Activated T-helper 17 cell treated with anti-CD3 and anti-CD28 coated beads, Interleukin-2, amount 50 U/mL, for 72 hours (primary cell): ENCODE data around the gene FRMD3. TPM values are rescaled to one million over a fixed set of nuclear protein-coding genes. Genes with fewer than 3 reads are reported as not detected.

Experiments used
- ATAC-seq: fragments of 150-1000 bp; cut with Tn5 transposase; replicated peaks from 2 replicates; pipeline ENCODE4 v1.10.0; 2021; ENCODE audit warnings: mild to moderate bottlenecking, moderate library complexity
- H3K27ac Mint-ChIP-seq: one replicate; pipeline ENCODE4 v1.8.0; 2022; ENCODE audit warnings: mixed read lengths
- H3K27me3 Mint-ChIP-seq: one replicate; pipeline ENCODE4 v1.8.0; 2022; ENCODE audit warnings: mixed read lengths
- H3K36me3 Mint-ChIP-seq: one replicate; pipeline ENCODE4 v1.8.0; 2022; ENCODE audit warnings: low read depth, mild to moderate bottlenecking, mixed read lengths
- H3K4me1 Mint-ChIP-seq: one replicate; pipeline ENCODE4 v1.8.0; 2022; ENCODE audit warnings: mixed read lengths
- H3K4me3 Mint-ChIP-seq: one replicate; pipeline ENCODE4 v1.8.0; 2022; ENCODE audit warnings: mild to moderate bottlenecking, mixed read lengths
- H3K9me3 Mint-ChIP-seq: one replicate; pipeline ENCODE4 v1.8.0; 2022; ENCODE audit warnings: mixed read lengths
- total RNA-seq, 2 donors: library from RNA; stranded (reverse); gene quantifications; one replicate each; pipeline ENCODE4 v1.2.3, GENCODE V29; 2022

The FRMD3 gene
- total RNA-seq, 2 donors from 2014 or later: 0.17 to 0.82 TPM

- H3K36me3 Mint-ChIP-seq: no peaks in the 10 kb centered on the region
- no peak overlapping the region for H3K4me3 Mint-ChIP-seq
- H3K27me3 Mint-ChIP-seq: no peaks in the 10 kb centered on the region
- H3K9me3 Mint-ChIP-seq: peaks cover 4% of the 10 kb centered on the region
- H3K4me1 Mint-ChIP-seq: no peaks in the 10 kb centered on the region
- ATAC-seq: no peak
- H3K27ac Mint-ChIP-seq: no peak overlapping the region
Observed at GRCh38 chr9:83281306-83282255, 256.6 kb downstream of the FRMD3 start.

- Mint-ChIP-seq H3K36me3 (no peaks in the 10 kb centered on the region), H3K4me3 (no peak overlapping the region), H3K4me1 (no peaks in the 10 kb centered on the region), H3K27me3 (no peaks in the 10 kb centered on the region), H3K27ac (no peak overlapping the region), H3K9me3 (peaks cover 4% of the 10 kb centered on the region)
- no peak for ATAC-seq
Observed at GRCh38 chr9:83280790-83281189, 257.4 kb downstream of the FRMD3 start.

- Mint-ChIP-seq H3K27me3 (no peaks in the 10 kb centered on the region), H3K4me3 (no peak overlapping the region), H3K27ac (no peak overlapping the region), H3K4me1 (no peaks in the 10 kb centered on the region), H3K36me3 (no peaks in the 10 kb centered on the region), H3K9me3 (peaks cover 4% of the 10 kb centered on the region)
- ATAC-seq: peak; percentile 67
Observed at GRCh38 chr9:83280268-83280667, 257.9 kb downstream of the FRMD3 start.

- Mint-ChIP-seq H3K27me3 (no peaks in the 10 kb centered on the region), H3K4me1 (no peaks in the 10 kb centered on the region), H3K4me3 (no peak overlapping the region), H3K36me3 (no peaks in the 10 kb centered on the region), H3K27ac (no peak overlapping the region), H3K9me3 (no peaks in the 10 kb centered on the region)
- ATAC-seq: no peak
Observed at GRCh38 chr9:83274787-83275186, 263.4 kb downstream of the FRMD3 start.

- H3K27ac Mint-ChIP-seq: no peak overlapping the region
- H3K9me3 Mint-ChIP-seq: no peaks in the 10 kb centered on the region
- H3K36me3 Mint-ChIP-seq: no peaks in the 10 kb centered on the region
- ATAC-seq: no peak
- H3K27me3 Mint-ChIP-seq: no peaks in the 10 kb centered on the region
- H3K4me1 Mint-ChIP-seq: no peaks in the 10 kb centered on the region
- no peak overlapping the region for H3K4me3 Mint-ChIP-seq
Observed at GRCh38 chr9:83271665-83272071, 266.5 kb downstream of the FRMD3 start.

GRCh38 chr9:83270116-83270515 is 268.1 kb downstream of the FRMD3 start:
- no peaks in the 10 kb centered on the region for H3K36me3 Mint-ChIP-seq

GRCh38 chr9:83267741-83268140 is 270.5 kb downstream of the FRMD3 start:
- Mint-ChIP-seq H3K9me3 (no peaks in the 10 kb centered on the region), H3K27ac (no peak overlapping the region), H3K36me3 (no peaks in the 10 kb centered on the region), H3K4me3 (no peak overlapping the region), H3K27me3 (no peaks in the 10 kb centered on the region), H3K4me1 (no peaks in the 10 kb centered on the region)
- no peak for ATAC-seq

More at GRCh38 chr9:83270116-83270515, 268.1 kb downstream of the FRMD3 start:
- no peak for ATAC-seq
- H3K9me3 Mint-ChIP-seq: no peaks in the 10 kb centered on the region
- no peak overlapping the region for H3K4me3 Mint-ChIP-seq
- no peaks in the 10 kb centered on the region for H3K4me1 Mint-ChIP-seq
- no peaks in the 10 kb centered on the region for H3K27me3 Mint-ChIP-seq
- H3K27ac Mint-ChIP-seq: no peak overlapping the region

- Mint-ChIP-seq H3K4me1 (no peaks in the 10 kb centered on the region), H3K27ac (no peak overlapping the region), H3K36me3 (no peaks in the 10 kb centered on the region), H3K4me3 (no peak overlapping the region), H3K9me3 (no peaks in the 10 kb centered on the region), H3K27me3 (no peaks in the 10 kb centered on the region)
- ATAC-seq: no peak
Observed at GRCh38 chr9:83266666-83267496, 271.3 kb downstream of the FRMD3 start.

GRCh38 chr9:83266331-83266665 is 271.9 kb downstream of the FRMD3 start:
- no peak for ATAC-seq
- Mint-ChIP-seq H3K27me3 (no peaks in the 10 kb centered on the region), H3K27ac (no peak overlapping the region), H3K4me1 (no peaks in the 10 kb centered on the region), H3K36me3 (no peaks in the 10 kb centered on the region), H3K9me3 (no peaks in the 10 kb centered on the region), H3K4me3 (no peak overlapping the region)

GRCh38 chr9:83264315-83264714 is 273.9 kb downstream of the FRMD3 start:
- H3K4me3 Mint-ChIP-seq: no peak overlapping the region
- H3K27me3 Mint-ChIP-seq: no peaks in the 10 kb centered on the region
- no peaks in the 10 kb centered on the region for H3K4me1 Mint-ChIP-seq
- no peaks in the 10 kb centered on the region for H3K9me3 Mint-ChIP-seq
- ATAC-seq: no peak
- H3K36me3 Mint-ChIP-seq: no peaks in the 10 kb centered on the region
- H3K27ac Mint-ChIP-seq: no peak overlapping the region

GRCh38 chr9:83259558-83259957 is 278.6 kb downstream of the FRMD3 start:
- Mint-ChIP-seq H3K4me1 (no peaks in the 10 kb centered on the region), H3K36me3 (no peaks in the 10 kb centered on the region), H3K9me3 (peaks cover 3% of the 10 kb centered on the region), H3K27ac (no peak overlapping the region), H3K27me3 (no peaks in the 10 kb centered on the region), H3K4me3 (no peak overlapping the region)
- ATAC-seq: no peak

GRCh38 chr9:83257937-83258891 is 280.0 kb downstream of the FRMD3 start:
- Mint-ChIP-seq H3K4me1 (no peaks in the 10 kb centered on the region), H3K4me3 (no peak overlapping the region), H3K27me3 (no peaks in the 10 kb centered on the region), H3K9me3 (peaks cover 4% of the 10 kb centered on the region), H3K36me3 (no peaks in the 10 kb centered on the region), H3K27ac (no peak overlapping the region)
- no peak for ATAC-seq

GRCh38 chr9:83247732-83248131 is 290.5 kb downstream of the FRMD3 start:
- no peaks in the 10 kb centered on the region for H3K36me3 Mint-ChIP-seq
- no peaks in the 10 kb centered on the region for H3K4me1 Mint-ChIP-seq
- H3K9me3 Mint-ChIP-seq: peaks cover 15% of the 10 kb centered on the region
- no peak overlapping the region for H3K27ac Mint-ChIP-seq
- ATAC-seq: peak; percentile 42
- no peak overlapping the region for H3K4me3 Mint-ChIP-seq
- H3K27me3 Mint-ChIP-seq: no peaks in the 10 kb centered on the region
